K562 (cell line): Measurements from ENCODE around the gene AGO4. TPM values are rescaled to one million over a fixed set of nuclear protein-coding genes. Genes with fewer than 3 reads are reported as not detected.

Experiments used
- ATAC-seq: fragments of 200-7000 bp; cut with Tn5 transposase; 3 replicates; pipeline ENCODE4 v1.9.1; 2020; ENCODE audit warnings: moderate library complexity
- BruUV-seq: library from RNA; stranded (reverse); fragments of 400-500 nt; replicated peaks from 2 replicates; lab custom pipeline; 2021; lab: Mats Ljungman, UMichigan
- CTCF ChIA-PET: fragments of 300-600 bp; formaldehyde crosslinking; extraction: SDS; loops from one replicate; lab custom pipeline; 2021; ENCODE audit warnings: low intra/inter-chr PET ratio; lab: Yijun Ruan, JAX
- POLR2A ChIA-PET: fragments of 300-600, 350-650 bp; sonication (Branson Sonifier 250); formaldehyde crosslinking; extraction: SDS; loops from one replicate; lab custom pipeline; 2021; ENCODE audit warnings: antibody characterized with exemption, inconsistent platforms; lab: Yijun Ruan, JAX
- DNase-seq, 4 experiments: peaks; one replicate each; pipeline versions ENCODE4 v3.0.0 to v3.0.0-alpha.2; 2011 to 2018; ENCODE audit warnings: low spot score in 3 of 4, mixed read lengths in 3 of 4; ENCODE audit errors: extremely low read depth in 1 of 4
- FAIRE-seq: peaks from 2 replicates; lab custom pipeline; 2011; peaks lifted over from hg19 to GRCh38; lab: Jason Lieb, UNC
- H2AFZ ChIP-seq: 2 replicates; pipeline ENCODE4 v1.6.0; 2011; ENCODE audit warnings: low read depth, low read length, control low read depth, inconsistent platforms
- H3K27ac ChIP-seq: fragments of 200-600 bp; 3 replicates; pipeline ENCODE4 v1.8.0; 2011; ENCODE audit warnings: low read depth, mild to moderate bottlenecking, control low read depth, inconsistent platforms, low read length, moderate library complexity, mixed read lengths; ENCODE audit errors: extremely low read depth
- H3K27me3 ChIP-seq, 2 experiments: fragments of 300-600 bp in 1 of 2; 2 replicates in 1 of 2; 3 replicates in 1 of 2; pipeline versions ENCODE4 v1.6.0 to v1.8.0; 2011; ENCODE audit warnings: inconsistent platforms in 2 of 2, low read length in 2 of 2, mild to moderate bottlenecking in 1 of 2, mixed read lengths in 1 of 2, moderate library complexity in 1 of 2; ENCODE audit not compliant: control insufficient read depth in 2 of 2, insufficient read depth in 2 of 2
- H3K36me3 ChIP-seq: fragments of 300-600 bp; 3 replicates; pipeline ENCODE4 v1.8.0; 2011; ENCODE audit warnings: mild to moderate bottlenecking, low read length, inconsistent platforms; ENCODE audit not compliant: control insufficient read depth, insufficient read depth
- H3K4me1 ChIP-seq, 2 experiments: fragments of 200-600 bp in 1 of 2; replicated peaks in 1 of 2; 2 replicates in 1 of 2; 3 replicates in 1 of 2; pipeline versions ENCODE4 v1.5.1 to v1.8.0; 2011; ENCODE audit warnings: inconsistent platforms in 2 of 2, low read length in 2 of 2, mild to moderate bottlenecking in 1 of 2, mixed read lengths in 1 of 2, moderate library complexity in 1 of 2; ENCODE audit not compliant: control insufficient read depth in 2 of 2, insufficient read depth in 2 of 2
- H3K4me2 ChIP-seq: 2 replicates; pipeline ENCODE4 v1.6.1; 2011; ENCODE audit warnings: low read length, control low read depth, inconsistent platforms, mixed read lengths; ENCODE audit not compliant: insufficient read depth
- H3K4me3 ChIP-seq: fragments of 200-600 bp; sonication (generic), shearing (Covaris generic); 2 replicates; pipeline ENCODE4 v1.5.1; 2016; ENCODE audit warnings: control low read depth, inconsistent platforms
- H3K79me2 ChIP-seq: fragments of 200-600 bp; 3 replicates; pipeline ENCODE4 v1.8.0; 2011; ENCODE audit warnings: low read length, inconsistent platforms; ENCODE audit not compliant: control insufficient read depth, insufficient read depth
- H3K9ac ChIP-seq, 2 experiments: 2 replicates each; pipeline versions ENCODE4 v1.6.0 to v1.6.1; 2011; ENCODE audit warnings: low read depth in 2 of 2, low read length in 2 of 2, control low read depth in 1 of 2, inconsistent platforms in 1 of 2, mild to moderate bottlenecking in 1 of 2, mixed read lengths in 1 of 2; ENCODE audit not compliant: insufficient read depth in 1 of 2
- H3K9me1 ChIP-seq: one replicate; pipeline ENCODE4 v1.6.0; 2011; ENCODE audit warnings: inconsistent platforms, mild to moderate bottlenecking, low read length, moderate library complexity; ENCODE audit not compliant: control insufficient read depth, insufficient read depth
- H3K9me3 ChIP-seq: replicated peaks from 2 replicates; pipeline ENCODE4 v1.5.1; 2011; ENCODE audit warnings: low read depth, low read length, inconsistent platforms; ENCODE audit not compliant: control insufficient read depth, insufficient read depth
- H4K20me1 ChIP-seq: replicated peaks from 2 replicates; pipeline ENCODE4 v1.6.1; 2011; ENCODE audit warnings: low read length, inconsistent platforms, mixed read lengths; ENCODE audit not compliant: control insufficient read depth, insufficient read depth
- CBFA2T3 ChIP-seq: fragments of 450-650 bp; IDR thresholded peaks from 2 replicates; pipeline ENCODE4 v1.6.1; 2017
- CBX3 ChIP-seq, 2 experiments: IDR thresholded peaks; 1 replicate in 1 of 2; 2 replicates in 1 of 2; pipeline ENCODE4 v1.6.1; 2012; ENCODE audit warnings: inconsistent platforms in 2 of 2, low read length in 2 of 2, borderline replicate concordance in 1 of 2, control low read depth in 1 of 2
- CBX8 ChIP-seq: fragments of 200-600 bp; sonication (generic); IDR thresholded peaks from 2 replicates; pipeline ENCODE4 v1.6.1; 2012; ENCODE audit warnings: borderline replicate concordance, mixed run types, low read depth, mild to moderate bottlenecking, moderate library complexity, mixed read lengths, low read length, control low read depth, inconsistent platforms; ENCODE audit not compliant: poor library complexity, severe bottlenecking; ENCODE audit errors: extremely low read depth
- HMG20A ChIP-seq: fragments of 450-650 bp; formaldehyde crosslinking; conservative IDR thresholded peaks from 2 replicates; pipeline ENCODE4 v1.4.0; 2020; ENCODE audit warnings: mild to moderate bottlenecking, mixed read lengths
- PREB ChIP-seq: sonication (generic); formaldehyde crosslinking; IDR thresholded peaks from 2 replicates; pipeline ENCODE4 v1.8.1; 2023; ENCODE audit warnings: mild to moderate bottlenecking, missing genetic modification reagents
- REST ChIP-seq, 2 experiments: fragments of 450-650 bp; formaldehyde crosslinking in 1 of 2; IDR thresholded peaks; 2 replicates each; pipeline versions ENCODE4 v1.4.0 to v1.6.1; 2014 to 2020; ENCODE audit warnings: mild to moderate bottlenecking in 2 of 2, borderline replicate concordance in 1 of 2, low read depth in 1 of 2
- THRAP3 ChIP-seq: fragments of 450-650 bp; IDR thresholded peaks from 2 replicates; pipeline ENCODE4 v1.6.1; 2016; ENCODE audit warnings: mild to moderate bottlenecking, inconsistent platforms, borderline replicate concordance
- U2AF1 ChIP-seq: fragments of 200-400 bp; formaldehyde crosslinking; optimal IDR thresholded peaks from 2 replicates; pipeline ENCODE3; 2017; ENCODE audit warnings: mild to moderate bottlenecking, low read depth, low read length, moderate library complexity
- ZFP91 ChIP-seq: sonication (generic); formaldehyde crosslinking; IDR thresholded peaks from 2 replicates; pipeline ENCODE4 v1.8.0; 2022; ENCODE audit warnings: mild to moderate bottlenecking, missing genetic modification reagents
- ZNF384 ChIP-seq: IDR thresholded peaks from 2 replicates; pipeline ENCODE4 v1.6.1; 2012; ENCODE audit warnings: low read depth, low read length, improper control_type of control experiment
- WGBS: fragments of 100-300 bp; shearing (Covaris generic); methylation state at CpG from one replicate; pipeline ENCODE4 v1.1.6; 2016; ENCODE audit warnings: low coverage, mixed read lengths; ENCODE audit not compliant: insufficient coverage; ENCODE audit errors: missing lambda C conversion rate; 5-methylcytosine and 5-hydroxymethylcytosine counted together
- in situ Hi-C: fragments of 300-500 bp; cut with MboI; formaldehyde crosslinking; loops from 4 replicates; pipeline ENCODE4 v1.15.0; 2018; ENCODE audit warnings: inconsistent platforms, mixed read lengths
- intact Hi-C: fragments of 100-400 bp; cut with micrococcal nuclease; formaldehyde crosslinking; loops from 2 replicates; pipeline ENCODE4 v1.14.2; 2022
- polyA plus RNA-seq, 8 experiments: library from polyadenylated mRNA; depleted of rRNA in 4 of 8; stranded (reverse) in 5 of 8; unstranded in 3 of 8; fragments of >200 nt; fragmentation: Nextera tagmentation in 2 of 8; fragmentation: Illumina TruSeq in 1 of 8; extraction: Ambion mirVana in 2 of 8; extraction: Trizol in 1 of 8; gene quantifications; 2 replicates each; pipeline versions ENCODE4 v1.2.1 to v1.2.3, GENCODE V29; 2011 to 2014; ENCODE audit warnings: inconsistent platforms in 1 of 8, missing spikeins in 1 of 8
- total RNA-seq, 7 experiments: library from RNA; depleted of rRNA in 6 of 7; stranded (reverse); fragments of >200 nt in 6 of 7; fragmentation: Illumina TruSeq in 2 of 7; extraction: Trizol in 2 of 7; gene quantifications; 2 replicates each; pipeline versions ENCODE4 v1.2.1 to v1.2.3, GENCODE V29; 2011 to 2021; ENCODE audit warnings: low replicate concordance in 1 of 7

Gene AGO4
- total and polyA plus RNA-seq, 9 of the 15 experiments (the other 6 are each of a cell fraction or from before 2014, with no cell fraction given) = 1.3 to 10.5 (median 6.5) TPM

- no peaks in the 10 kb centered on the region for H3K27me3 ChIP-seq
- H3K9me1 ChIP-seq = no peaks in the 10 kb centered on the region
- no peak for FAIRE-seq
- H3K4me1 ChIP-seq = no peaks in the 10 kb centered on the region
- no peak for ATAC-seq
- WGBS = 66% methylated on average over 2 of the region's 2 CpGs
- H3K9me3 ChIP-seq = no peaks in the 10 kb centered on the region
- no peak overlapping the region for H3K4me3 ChIP-seq
- POLR2A ChIA-PET = interaction anchor here (0.7 to 1.6 kb wide), 3 partner anchors 10 to 1126 kb away, joined by 3 to 8 read pairs (median 4); no protein-coding TSS in a partner anchor
- BruUV-seq = no TSS peak
- no peak overlapping the region for H3K27ac ChIP-seq
- no peaks in the 10 kb centered on the region; the same call in 2 of the 3 replicates for H3K36me3 ChIP-seq
- no peak overlapping the region for H3K4me2 ChIP-seq
- no peak for TF ChIP-seq CBX3 (IDR thresholded peaks at IDR 0.05; ENCODE audit: borderline replicate concordance in 1 of 2, low read length in 2 of 2)
- TF ChIP-seq CBFA2T3 = no peak
- no peak for TF ChIP-seq ZNF384
- no peak for TF ChIP-seq U2AF1
- TF ChIP-seq HMG20A = no peak
- TF ChIP-seq THRAP3 = no peak
- no peak for TF ChIP-seq PREB (CRISPR knock-in tag)
- no peak for TF ChIP-seq ZFP91 (CRISPR knock-in tag)
- TF ChIP-seq CBX8 = no peak
- TF ChIP-seq REST (IDR thresholded peaks at IDR 0.05; ENCODE audit: borderline replicate concordance) = no peak
- no peak for TF ChIP-seq REST (CRISPR knock-in tag; IDR thresholded peaks at IDR 0.05; ENCODE audit: low read depth)
- H3K79me2 ChIP-seq = no peaks in the 10 kb centered on the region
- in situ Hi-C loops = no loop called here
- H3K9ac ChIP-seq = no peak overlapping the region
- no peak for DNase-seq
- H2AFZ ChIP-seq = no peak overlapping the region
- CTCF ChIA-PET = no interaction called here
- H4K20me1 ChIP-seq = no peaks in the 10 kb centered on the region
- intact Hi-C loops = no loop called here
These were observed 42.2 kb downstream of the AGO4 start for GRCh38 chr1:35850051-35850450.
